Mammary epithelial cell (primary cell): Measurements from ENCODE around the gene SLC35B3.

Source experiments
- CTCF ChIP-seq, 2 donors: IDR thresholded peaks in 1 of 2; conservative IDR thresholded peaks in 1 of 2; 2 replicates each; pipeline ENCODE4 v1.5.1; 2011 to 2012; ENCODE audit warnings: inconsistent platforms in 2 of 2, low read length in 2 of 2, mild to moderate bottlenecking in 2 of 2, control low read depth in 1 of 2, low read depth in 1 of 2; ENCODE audit not compliant: insufficient read depth in 1 of 2; ENCODE audit errors: extremely low read depth in 1 of 2
- EZH2 ChIP-seq: IDR thresholded peaks from 2 replicates; pipeline ENCODE4 v1.6.1; 2012; ENCODE audit warnings: low read length, inconsistent platforms, borderline replicate concordance

GRCh38 chr6:8476656-8477055 lies 41.3 kb upstream of the SLC35B3 start:
- TF ChIP-seq CTCF (conservative IDR thresholded peaks at IDR 0.05 in 1 of 2, IDR thresholded peaks at IDR 0.05 in 1 of 2; ENCODE audit: extremely low read depth in 1 of 2, insufficient read depth in 1 of 2, low read depth in 1 of 2, low read length in 2 of 2): no peak
- TF ChIP-seq EZH2: no peak
